Stomach (tissue), 19 donors: ENCODE measurements around the gene DPP8. TPM values are rescaled to one million over a fixed set of nuclear protein-coding genes. Genes with fewer than 3 reads are reported as not detected.

Source experiments
- DNase-seq, 2 donors: peaks; one replicate each; pipeline versions ENCODE4 v3.0.0 to v3.0.0-alpha.2; 2013 to 2019
- H3K27ac ChIP-seq, 5 donors: fragments of 200-600 bp in 4 of 5; sonication (generic) in 4 of 5; one replicate each; pipeline ENCODE4 v1.5.1; 2013 to 2019; ENCODE audit warnings: mild to moderate bottlenecking in 1 of 5, moderate library complexity in 1 of 5
- H3K27me3 ChIP-seq, 3 donors: fragments of 200-600 bp; sonication (generic); one replicate each; pipeline ENCODE4 v1.5.1; 2017 to 2019; ENCODE audit warnings: mixed run types in 1 of 3
- H3K36me3 ChIP-seq, 4 donors: fragments of 200-600 bp; sonication (generic); 1 replicate in 3 of 4; 2 replicates in 1 of 4; pipeline ENCODE4 v1.5.1; 2016 to 2019
- H3K4me1 ChIP-seq, 4 donors: fragments of 200-600 bp; sonication (generic); one replicate each; pipeline ENCODE4 v1.5.1; 2016 to 2019
- H3K4me3 ChIP-seq, 4 donors: fragments of 200-600 bp; sonication (generic) in 3 of 4; one replicate each; pipeline ENCODE4 v1.5.1; 2016 to 2019; ENCODE audit warnings: mild to moderate bottlenecking in 1 of 4
- H3K9me3 ChIP-seq, 4 donors: fragments of 200-600 bp; sonication (generic); one replicate each; pipeline ENCODE4 v1.5.1; 2016 to 2019
- EP300 ChIP-seq: sonication (generic); formaldehyde crosslinking; IDR thresholded peaks from one replicate; pipeline ENCODE4 v1.6.1; 2017; ENCODE audit warnings: antibody characterized with exemption
- POLR2A ChIP-seq, 4 donors: fragments of 450-650 bp; IDR thresholded peaks; one replicate each; pipeline ENCODE4 v1.6.1; 2016; ENCODE audit warnings: antibody characterized with exemption in 4 of 4, control low read depth in 2 of 4, mild to moderate bottlenecking in 1 of 4, moderate library complexity in 1 of 4
- POLR2AphosphoS5 ChIP-seq, 3 donors: sonication (generic); formaldehyde crosslinking; IDR thresholded peaks; one replicate each; pipeline ENCODE4 v1.6.1; 2016; ENCODE audit warnings: antibody characterized with exemption in 3 of 3
- WGBS, 5 donors: extraction: QIAGEN DNeasy Blood & Tissue Kit in 3 of 5; methylation state at CpG; one replicate each; pipeline versions ENCODE4 v1.1.5 to v1.1.7; 2013 to 2018; 5-methylcytosine and 5-hydroxymethylcytosine counted together
- intact Hi-C: fragments of 100-400 bp; cut with DNase I; formaldehyde crosslinking; loops from one replicate; pipeline ENCODE4 v1.15.1; 2023; ENCODE audit warnings: low total_unique reads
- long read RNA-seq, 10 donors: transcript quantifications; one replicate each; lab custom pipeline, GENCODE V29; 2026
- polyA plus RNA-seq, 3 donors: library from polyadenylated mRNA; stranded (reverse); fragments of 200-250 nt; gene quantifications; one replicate each; pipeline ENCODE4 v1.2.3, GENCODE V29; 2013
- total RNA-seq, 5 donors: library from RNA; depleted of rRNA; stranded (reverse); fragments of >200 nt; gene quantifications; one replicate each; pipeline versions ENCODE4 v1.1.0 to v1.2.3, GENCODE V29; 2014 to 2016
- TF ChIP-seq, protein P1 (sequence below), 7 experiments: fragments of 450-650 bp in 4 of 7; fragments of 200-600 bp in 3 of 7; sonication (generic) in 3 of 7; IDR thresholded peaks; one replicate each; pipeline ENCODE4 v1.5.1; 2016 to 2019; ENCODE audit warnings: antibody characterized with exemption in 7 of 7, control low read depth in 2 of 7, mild to moderate bottlenecking in 1 of 7
- donor health status: healthy with polysubstance abuse.
- donor health status: Bipolar disorder and iron deficiency.
- donor health status: healthy.

Gene DPP8
- total RNA-seq (10 to 100 TPM in 4 of 5 donors, 1 to 10 TPM in 1; 8.8 to 89.0 (median 40.6) TPM), polyA plus RNA-seq (10 to 100 TPM in 2 of 3 donors, 1 to 10 TPM in 1; 4.5 to 17.7 (median 10.5) TPM)
- long read RNA-seq, donor 1, partial matches to known transcripts, result 7 of 7 reads
- long read RNA-seq, donor 1, other reads (novel, unspliced or antisense), result 0 of 7 reads
- long read RNA-seq, donor 2, partial matches to known transcripts, result 11 of 11 reads
- long read RNA-seq, donor 2, other reads (novel, unspliced or antisense), result 0 of 11 reads
- long read RNA-seq, donor 3, partial matches to known transcripts, result 0 of 1 reads
- long read RNA-seq, donor 3, other reads (novel, unspliced or antisense), result 0 of 1 reads
- long read RNA-seq, donor 4, result 0 reads
- long read RNA-seq, donor 5, partial matches to known transcripts, result 0 of 1 reads
- long read RNA-seq, donor 5, other reads (novel, unspliced or antisense), result 0 of 1 reads
- long read RNA-seq, donor 6, partial matches to known transcripts, result 11 of 11 reads
- long read RNA-seq, donor 6, other reads (novel, unspliced or antisense), result 0 of 11 reads
- long read RNA-seq, donor 7, partial matches to known transcripts, result 0 of 1 reads
- long read RNA-seq, donor 7, other reads (novel, unspliced or antisense), result 0 of 1 reads
- long read RNA-seq, donor 8, partial matches to known transcripts, result 0 of 3 reads
- long read RNA-seq, donor 8, other reads (novel, unspliced or antisense), result 0 of 3 reads
- long read RNA-seq, donor 9, partial matches to known transcripts, result 0 of 1 reads
- long read RNA-seq, donor 9, other reads (novel, unspliced or antisense), result 0 of 1 reads
- long read RNA-seq, donor 10, partial matches to known transcripts, result 0 of 1 reads
- long read RNA-seq, donor 10, other reads (novel, unspliced or antisense), result 0 of 1 reads

DNA sequence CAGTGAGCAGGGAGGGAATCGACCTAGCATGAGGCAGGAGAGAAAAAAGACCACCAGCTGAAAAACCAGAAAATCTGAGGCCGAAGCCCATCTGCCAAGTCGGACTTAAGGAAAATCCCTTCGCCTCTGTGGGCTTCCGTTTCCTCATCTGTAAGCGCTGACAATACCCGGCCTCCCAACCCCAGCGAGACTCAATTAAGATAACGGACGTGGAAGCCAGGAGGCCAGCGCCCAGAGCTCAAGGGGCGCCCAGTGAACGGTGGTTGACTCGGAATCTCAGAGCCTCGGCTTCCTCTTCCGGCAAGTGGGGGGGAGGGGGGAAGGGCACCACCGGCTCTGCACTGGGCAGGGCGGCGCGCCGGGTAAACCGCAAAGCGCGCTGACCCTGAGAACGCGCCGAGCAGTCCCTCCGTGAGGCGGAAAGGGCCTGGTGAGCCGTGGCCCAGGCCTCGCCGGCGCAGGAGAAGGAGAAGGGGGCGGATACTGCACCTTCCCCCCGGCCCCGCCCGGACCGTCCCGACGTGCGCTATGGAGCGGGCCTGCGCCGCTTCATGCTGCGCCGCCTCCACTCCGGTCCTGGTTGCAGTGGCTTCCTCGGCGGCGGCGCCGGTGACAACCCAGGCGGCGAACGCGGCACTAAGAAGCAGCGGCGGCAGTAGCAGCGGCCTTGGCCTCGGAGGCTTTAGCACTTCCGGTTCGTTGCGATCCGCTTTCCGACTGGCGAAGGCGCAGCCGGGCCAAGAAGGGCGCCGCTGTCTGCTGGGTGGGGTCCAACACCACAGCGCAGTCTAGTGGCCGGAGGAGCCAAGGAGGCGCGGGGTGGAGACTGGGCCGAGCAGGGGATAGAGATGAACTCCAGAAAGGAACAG is at the start of gene DPP8:
DPP8 (minus strand) TSS at position 693 of the 869 bp plus-strand sequence. CDS start 5,136 bp downstream, outside the sequence.
- no peaks in the 10 kb centered on the region for H3K9me3 ChIP-seq
- peak within 1 kb of the TSS; percentile 85 to 95 (median 92) for H3K27ac ChIP-seq
- H3K27me3 ChIP-seq, result no peaks in the 10 kb centered on the region
- WGBS, 5 donors, result 0 to 1% (median 1%) methylated on average over 34 to 75 of the region's 75 CpGs
- intact Hi-C loops, result no loop called here
- peaks cover 16 to 52% (median 41%) of the 10 kb centered on the region in 4 donors for H3K4me1 ChIP-seq
- H3K4me3 ChIP-seq, result peak within 1 kb of the TSS; percentile 95 to 100 (median 98)
- DNase-seq, result peak; percentile 94 to 98
- TF ChIP-seq POLR2A (IDR thresholded peaks at IDR 0.05) (no peak), POLR2AphosphoS5 (IDR thresholded peaks at IDR 0.05) (peak; percentile 88 to 93 (median 90)), EP300 (no peak)
- TF ChIP-seq, protein P1, sequence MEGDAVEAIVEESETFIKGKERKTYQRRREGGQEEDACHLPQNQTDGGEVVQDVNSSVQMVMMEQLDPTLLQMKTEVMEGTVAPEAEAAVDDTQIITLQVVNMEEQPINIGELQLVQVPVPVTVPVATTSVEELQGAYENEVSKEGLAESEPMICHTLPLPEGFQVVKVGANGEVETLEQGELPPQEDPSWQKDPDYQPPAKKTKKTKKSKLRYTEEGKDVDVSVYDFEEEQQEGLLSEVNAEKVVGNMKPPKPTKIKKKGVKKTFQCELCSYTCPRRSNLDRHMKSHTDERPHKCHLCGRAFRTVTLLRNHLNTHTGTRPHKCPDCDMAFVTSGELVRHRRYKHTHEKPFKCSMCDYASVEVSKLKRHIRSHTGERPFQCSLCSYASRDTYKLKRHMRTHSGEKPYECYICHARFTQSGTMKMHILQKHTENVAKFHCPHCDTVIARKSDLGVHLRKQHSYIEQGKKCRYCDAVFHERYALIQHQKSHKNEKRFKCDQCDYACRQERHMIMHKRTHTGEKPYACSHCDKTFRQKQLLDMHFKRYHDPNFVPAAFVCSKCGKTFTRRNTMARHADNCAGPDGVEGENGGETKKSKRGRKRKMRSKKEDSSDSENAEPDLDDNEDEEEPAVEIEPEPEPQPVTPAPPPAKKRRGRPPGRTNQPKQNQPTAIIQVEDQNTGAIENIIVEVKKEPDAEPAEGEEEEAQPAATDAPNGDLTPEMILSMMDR (IDR thresholded peaks at IDR 0.05), result peak in 5 of 7 experiments; percentile 2 to 85 (median 81)
- H3K36me3 ChIP-seq, result peaks cover 0 to 15% (median 10%) of the 10 kb centered on the region in 4 donors

GRCh38 chr15:65561934-65562333 is 44.4 kb upstream of the DPP8 start:
- H3K27ac ChIP-seq, result no peak overlapping the region
- WGBS, 5 donors, result 91 to 97% (median 96%) methylated on average over 6 of the region's 6 CpGs
- H3K4me1 ChIP-seq, result no peaks in the 10 kb centered on the region
- H3K36me3 ChIP-seq, result peaks cover 38 to 97% (median 91%) of the 10 kb centered on the region in 4 donors
- H3K9me3 ChIP-seq, result no peaks in the 10 kb centered on the region
- no peaks in the 10 kb centered on the region for H3K27me3 ChIP-seq
- intact Hi-C loops, result no loop called here
- no peak for DNase-seq
- TF ChIP-seq, protein P1 (IDR thresholded peaks at IDR 0.05), result no peak
- TF ChIP-seq POLR2AphosphoS5 (IDR thresholded peaks at IDR 0.05), result no peak
- no peak for TF ChIP-seq EP300
- no peak for TF ChIP-seq POLR2A (IDR thresholded peaks at IDR 0.05)
- no peak overlapping the region for H3K4me3 ChIP-seq

DNA sequence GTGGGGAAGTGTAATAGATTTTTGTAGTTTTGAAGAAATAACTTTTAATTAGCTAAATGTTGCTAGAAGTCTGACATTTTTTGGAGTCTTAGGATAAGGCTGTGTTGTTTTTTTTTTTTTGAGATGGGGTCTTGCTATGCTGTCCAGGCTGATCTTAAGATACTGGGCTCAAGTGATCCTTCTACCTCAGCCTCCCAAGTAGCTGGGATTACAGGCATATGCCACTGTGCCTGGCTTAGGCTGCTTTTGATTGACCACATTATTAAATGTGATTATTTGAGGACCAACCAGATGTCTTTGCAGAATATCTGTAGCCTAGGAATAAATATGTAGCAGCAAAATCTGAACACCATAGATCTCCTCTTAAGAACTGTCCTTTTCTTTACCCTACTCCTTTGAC is 42.5 kb upstream of the DPP8 start:
- H3K4me3 ChIP-seq, result no peak overlapping the region
- no peaks in the 10 kb centered on the region for H3K4me1 ChIP-seq
- no peaks in the 10 kb centered on the region for H3K9me3 ChIP-seq
- H3K36me3 ChIP-seq, result peaks cover 29 to 97% (median 91%) of the 10 kb centered on the region in 4 donors
- H3K27ac ChIP-seq, result no peak overlapping the region
- DNase-seq, result no peak
- no peak for TF ChIP-seq POLR2A (IDR thresholded peaks at IDR 0.05)
- TF ChIP-seq EP300, result no peak
- TF ChIP-seq, protein P1 (IDR thresholded peaks at IDR 0.05), result no peak
- no peak for TF ChIP-seq POLR2AphosphoS5 (IDR thresholded peaks at IDR 0.05)
- intact Hi-C loops, result no loop called here
- no peaks in the 10 kb centered on the region for H3K27me3 ChIP-seq
